Hepatic stellate cell (primary cell): ENCODE results near the gene MINDY3.
A peak's percentile ranks its signal among the peaks of the same experiment; 100 is the strongest.
"Not testable (repeated sequence)": the region's sequence is repeated elsewhere in the genome, so short reads cannot be mapped to it uniquely, and the experiment has no call there.

ENCODE experiments used
- DNase-seq: peaks from one replicate; pipeline ENCODE4 v3.0.0; 2011; ENCODE audit warnings: low spot score

Gene MINDY3

DNA sequence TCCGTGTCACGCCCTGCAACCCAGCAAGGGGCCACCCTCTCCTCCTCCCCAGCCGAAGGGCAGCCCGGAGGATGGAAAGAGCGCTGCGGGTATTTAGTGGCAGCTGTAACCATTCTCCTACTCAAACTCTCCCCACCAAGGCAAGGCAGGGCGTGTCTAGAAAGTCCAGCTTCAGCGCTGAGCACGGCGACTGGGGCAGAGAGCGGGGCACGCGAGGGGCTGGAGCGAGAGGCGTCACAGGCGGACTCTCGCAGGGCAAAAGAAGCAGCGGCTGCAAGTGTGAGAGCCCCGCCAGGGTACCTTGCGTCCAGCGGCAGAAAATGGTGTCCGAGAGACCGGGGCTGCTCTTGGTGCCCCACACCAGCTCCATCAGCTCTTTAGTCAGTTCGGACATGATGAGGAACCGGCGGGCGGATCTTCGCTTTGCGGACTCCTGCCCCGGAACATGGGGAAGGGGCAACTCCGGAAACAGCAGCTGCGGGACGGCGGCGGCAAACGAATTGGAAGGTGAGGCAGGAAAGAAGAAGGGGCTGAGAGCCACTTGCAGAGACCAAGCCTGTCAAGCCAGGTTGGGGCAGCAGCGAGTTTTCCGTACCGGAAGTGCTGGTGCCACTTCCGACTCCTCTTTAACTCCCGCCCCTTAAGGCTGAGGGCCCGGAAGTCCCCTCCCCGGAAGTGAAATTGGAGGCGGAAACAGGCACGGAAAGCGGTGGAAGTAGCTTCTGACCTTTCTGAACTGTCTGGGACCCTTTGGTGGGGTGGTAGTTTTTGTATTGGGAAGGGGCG, at the start of gene MINDY3:
MINDY3 (minus strand) TSS at position 602 of the 786 bp plus-strand sequence; CDS start at position 394, 208 bp downstream.
- DNase-seq: peak; percentile 56

GRCh38 chr10:15901889-15902288, 41.6 kb upstream of the MINDY3 start:
- DNase-seq: no peak

- DNase-seq: peak; percentile 28
Observed at GRCh38 chr10:15898046-15898445, 37.7 kb upstream of the MINDY3 start.

DNA sequence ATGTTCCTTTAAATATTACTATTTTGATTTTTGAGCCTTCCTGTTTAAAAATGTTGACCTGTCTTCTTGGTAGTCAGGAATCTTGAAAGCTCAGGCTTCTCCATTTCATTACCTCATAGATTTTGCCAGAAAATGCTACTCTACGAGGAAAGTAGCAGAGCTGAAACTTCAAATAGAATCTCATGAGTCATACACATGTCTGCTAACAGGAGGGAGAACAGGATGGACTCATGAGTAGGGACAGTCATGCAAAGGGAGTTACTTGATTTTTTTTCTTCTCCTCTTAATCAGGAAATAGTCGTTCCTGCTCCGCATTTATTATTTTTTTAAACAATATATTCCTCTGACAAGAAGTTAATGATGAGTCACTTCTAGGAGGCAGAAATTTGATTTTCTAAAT, 37.0 kb upstream of the MINDY3 start:
- peak; percentile 42 for DNase-seq

DNA sequence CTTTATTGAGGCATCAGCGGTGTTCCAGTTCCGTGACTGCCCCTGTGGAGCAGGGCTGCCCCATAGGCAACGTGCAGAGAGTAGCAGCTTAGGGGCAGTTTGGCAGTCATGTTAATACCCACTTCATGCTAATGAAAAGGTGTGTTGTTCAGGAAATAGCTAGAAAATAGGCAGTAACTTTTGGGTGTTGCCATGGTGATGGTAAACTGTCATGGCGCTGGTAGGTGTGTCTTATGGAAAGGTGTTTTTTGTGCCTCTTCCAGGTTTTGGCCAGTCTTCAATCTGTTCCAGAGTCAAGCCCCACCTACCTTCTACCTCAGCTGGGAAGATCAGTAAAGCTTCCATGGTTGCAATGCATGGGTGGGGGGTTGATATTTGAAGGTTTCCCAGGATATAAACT, 36.3 kb upstream of the MINDY3 start:
- DNase-seq: no peak

DNA sequence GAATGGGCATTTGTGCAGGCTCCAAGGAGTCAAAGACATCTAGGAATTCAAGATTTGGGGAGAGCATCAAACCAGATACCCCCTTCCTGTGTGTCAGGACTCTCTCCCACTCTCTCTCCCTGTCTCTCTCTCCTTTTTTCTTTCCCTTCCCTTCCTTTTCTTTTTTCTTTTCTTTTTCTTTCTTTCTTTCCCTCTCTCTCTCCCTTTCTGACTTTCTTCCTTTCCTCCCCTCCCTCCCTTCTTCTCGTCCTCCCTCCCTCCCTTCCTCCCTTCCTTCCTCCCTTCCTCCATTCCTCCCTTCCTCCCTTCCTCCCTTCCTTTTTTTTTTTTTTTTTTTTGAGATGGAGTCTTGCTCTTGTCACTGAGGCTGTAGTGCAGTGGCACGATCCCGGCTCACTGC, 24.1 kb upstream of the MINDY3 start:
- no peak for DNase-seq

GRCh38 chr10:15881542-15881941, 21.2 kb upstream of the MINDY3 start:
- DNase-seq: no peak

- DNase-seq: no peak
Observed at GRCh38 chr10:15879663-15880062, 19.4 kb upstream of the MINDY3 start.

GRCh38 chr10:15879058-15879457, 18.8 kb upstream of the MINDY3 start:
- peak; percentile 17 for DNase-seq

GRCh38 chr10:15877836-15878576, 17.7 kb upstream of the MINDY3 start:
- DNase-seq: no peak

- not testable (repeated sequence) for DNase-seq
Observed at GRCh38 chr10:15876274-15876673, 16.0 kb upstream of the MINDY3 start.

GRCh38 chr10:15872645-15873044, 12.3 kb upstream of the MINDY3 start:
- DNase-seq: not testable (repeated sequence)

- no peak for DNase-seq
Observed at GRCh38 chr10:15871823-15872222, 11.5 kb upstream of the MINDY3 start.

GRCh38 chr10:15869935-15870334, 9.6 kb upstream of the MINDY3 start:
- no peak for DNase-seq

DNA sequence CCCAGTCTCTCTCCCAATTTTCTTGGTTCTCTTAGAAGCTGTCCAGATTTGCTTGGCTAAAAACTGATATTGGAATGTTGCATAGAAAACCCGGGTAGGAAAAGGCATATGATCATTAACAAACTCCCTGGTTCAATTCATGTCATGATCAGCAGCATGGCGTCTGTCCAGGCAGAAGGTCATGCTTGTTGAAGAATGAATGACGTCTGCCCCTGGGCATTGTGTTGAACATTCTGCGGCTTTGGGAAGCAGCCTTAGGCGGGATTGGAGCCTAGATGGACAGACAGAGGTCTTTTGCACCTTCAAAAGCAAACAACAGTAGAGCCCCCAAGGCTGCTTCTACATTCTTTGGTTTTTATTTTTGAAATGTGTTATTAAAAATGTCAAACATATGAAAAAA, 7.7 kb upstream of the MINDY3 start:
- DNase-seq: no peak

- DNase-seq: no peak
Observed at GRCh38 chr10:15865304-15865703, 5.0 kb upstream of the MINDY3 start.

DNA sequence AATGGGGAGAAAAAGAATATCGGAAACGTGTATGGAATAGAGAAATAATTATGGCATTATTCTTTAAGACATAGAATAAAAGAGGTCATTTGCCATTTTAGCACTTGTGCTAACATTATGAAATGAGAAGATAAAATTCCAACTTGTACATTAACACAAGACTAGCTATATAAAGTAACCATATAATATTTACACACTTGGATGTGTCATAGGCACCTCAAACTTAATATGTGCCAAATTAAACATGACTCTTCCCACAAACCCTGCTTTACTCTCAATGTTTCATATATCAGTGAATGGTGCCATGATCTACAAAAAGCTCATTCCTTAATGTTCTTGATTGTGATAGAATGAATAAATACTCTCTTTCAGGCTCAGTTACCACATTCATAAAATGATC, 4.1 kb upstream of the MINDY3 start:
- no peak for DNase-seq

GRCh38 chr10:15863733-15864132, 3.4 kb upstream of the MINDY3 start:
- no peak for DNase-seq

GRCh38 chr10:15863323-15863722, 3.0 kb upstream of the MINDY3 start:
- DNase-seq: no peak

- no peak for DNase-seq
Observed at GRCh38 chr10:15860692-15861201, 440 bp upstream of the MINDY3 start.

GRCh38 chr10:15859509-15859905, 800 bp downstream of the MINDY3 start:
- DNase-seq: no peak

DNA sequence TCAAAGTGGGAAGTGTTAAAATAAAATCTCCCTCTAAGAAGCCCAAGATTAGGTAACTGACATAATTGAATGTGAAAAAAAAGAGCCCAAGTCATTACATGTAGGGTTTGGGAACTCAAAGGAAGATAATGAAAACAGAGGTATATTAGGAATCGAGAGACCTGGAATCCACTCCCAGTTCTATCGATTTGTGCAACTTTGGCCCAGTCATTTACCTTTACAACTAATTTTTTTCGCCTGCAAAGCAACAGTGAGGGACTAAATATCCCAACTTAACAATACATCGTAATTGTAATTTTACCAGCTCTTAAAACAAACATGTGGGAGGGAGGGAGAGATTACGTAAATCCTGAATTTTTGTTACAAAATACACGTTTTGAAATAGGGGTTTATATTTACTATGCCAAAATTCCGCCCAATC, 1.4 kb downstream of the MINDY3 start:
- no peak for DNase-seq

GRCh38 chr10:15857107-15857575, 3.2 kb downstream of the MINDY3 start:
- no peak for DNase-seq
